HepG2 (cell line): ENCODE measurements around the gene MTO1. TPM values are rescaled to one million over a fixed set of nuclear protein-coding genes. Genes with fewer than 3 reads are reported as not detected.

Source experiments
- ZNF101 ChIP-seq: sonication (generic); formaldehyde crosslinking; IDR thresholded peaks from 2 replicates; pipeline ENCODE4 v1.4.0; 2020; ENCODE audit warnings: mild to moderate bottlenecking, low read depth, missing genetic modification reagents, borderline replicate concordance
- ZNF569 ChIP-seq: sonication (generic); formaldehyde crosslinking; IDR thresholded peaks from 2 replicates; pipeline ENCODE4 v1.5.0; 2020; ENCODE audit warnings: mild to moderate bottlenecking, missing genetic modification reagents, moderate library complexity, borderline replicate concordance
- ZNF768 ChIP-seq: sonication (generic); formaldehyde crosslinking; IDR thresholded peaks from 2 replicates; pipeline ENCODE4 v1.4.0; 2020; ENCODE audit warnings: missing genetic modification reagents
- ZNF83 ChIP-seq: sonication (generic); formaldehyde crosslinking; IDR thresholded peaks from 2 replicates; pipeline ENCODE4 v1.4.0; 2020; ENCODE audit warnings: missing genetic modification reagents, mild to moderate bottlenecking, borderline replicate concordance
- polyA plus RNA-seq, 8 experiments: library from polyadenylated mRNA; depleted of rRNA in 3 of 8; stranded (reverse) in 7 of 8; unstranded in 1 of 8; fragments of >200 nt; fragmentation: Illumina TruSeq in 4 of 8; extraction: Trizol in 4 of 8; gene quantifications; 2 replicates each; pipeline versions ENCODE4 v1.2.1 to v1.2.3, GENCODE V29; 2011 to 2016; ENCODE audit warnings: low read depth in 4 of 8, missing spikeins in 1 of 8, mixed read lengths in 1 of 8; ENCODE audit not compliant: insufficient read depth in 1 of 8
- total RNA-seq, 5 experiments: library from RNA; depleted of rRNA; stranded (reverse); fragments of >200 nt; fragmentation: Illumina TruSeq; extraction: Trizol; gene quantifications; 2 replicates each; pipeline ENCODE4 v1.2.3, GENCODE V29; 2016; ENCODE audit warnings: low read depth in 1 of 5
- TF ChIP-seq, protein P1 (sequence below): sonication (generic); formaldehyde crosslinking; IDR thresholded peaks from 2 replicates; pipeline ENCODE4 v1.8.0; 2022; ENCODE audit warnings: mild to moderate bottlenecking, missing genetic modification reagents; ENCODE audit not compliant: insufficient replicate concordance
- TF ChIP-seq, protein P2 (sequence below): IDR thresholded peaks from 2 replicates; pipeline ENCODE4 v1.6.1; 2012; ENCODE audit warnings: low read depth, low read length, improper control_type of control experiment
- TF ChIP-seq, protein P3 (sequence below): sonication (generic); formaldehyde crosslinking; IDR thresholded peaks from 2 replicates; pipeline ENCODE4 v1.8.0; 2022; ENCODE audit warnings: low read depth, missing genetic modification reagents

MTO1 gene
- total and polyA plus RNA-seq, 2 of the 13 experiments (the other 11 are each of a cell fraction or from before 2014, with no cell fraction given) = 21.1 to 45.3 TPM

DNA sequence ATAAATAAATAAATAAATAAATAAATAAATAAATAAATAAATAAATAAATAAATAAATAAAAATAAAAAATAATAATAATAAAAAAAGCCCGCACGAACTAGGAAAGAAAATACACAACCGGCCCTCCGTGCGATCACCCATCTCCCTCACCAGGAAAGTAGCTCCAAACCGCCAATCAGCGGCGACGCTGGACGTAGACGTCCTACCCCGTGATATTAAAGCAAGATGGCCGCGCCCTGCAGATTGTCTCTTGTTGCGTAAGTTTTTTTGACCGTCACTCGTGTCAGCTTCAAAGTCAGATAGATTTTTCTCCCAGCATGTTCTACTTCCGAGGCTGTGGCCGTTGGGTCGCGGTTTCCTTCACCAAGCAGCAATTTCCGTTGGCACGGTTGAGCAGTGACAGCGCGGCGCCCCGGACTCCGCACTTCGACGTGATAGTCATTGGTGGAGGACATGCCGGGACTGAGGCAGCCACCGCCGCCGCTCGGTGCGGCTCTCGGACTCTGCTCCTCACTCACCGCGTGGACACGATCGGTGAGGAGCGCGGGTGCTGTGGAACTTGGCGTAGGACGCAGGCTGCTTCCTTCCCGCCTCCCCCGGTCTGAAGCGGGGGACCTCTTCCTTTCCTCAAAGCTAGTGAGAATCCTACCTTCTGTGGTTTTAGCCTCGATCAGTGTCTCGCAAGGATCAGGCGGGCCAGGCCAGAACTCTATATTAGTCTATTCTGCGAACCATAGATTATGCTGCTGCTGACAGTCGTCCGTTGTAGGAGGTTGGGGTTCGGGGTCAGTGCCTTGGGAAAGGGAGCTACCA, at the start of gene MTO1 (continued):
- 0 out of 2 replicates have a peak, but pooled peaks have one; percentile 33 for TF ChIP-seq ZNF101 (CRISPR knock-in tag)
- TF ChIP-seq, protein P1, sequence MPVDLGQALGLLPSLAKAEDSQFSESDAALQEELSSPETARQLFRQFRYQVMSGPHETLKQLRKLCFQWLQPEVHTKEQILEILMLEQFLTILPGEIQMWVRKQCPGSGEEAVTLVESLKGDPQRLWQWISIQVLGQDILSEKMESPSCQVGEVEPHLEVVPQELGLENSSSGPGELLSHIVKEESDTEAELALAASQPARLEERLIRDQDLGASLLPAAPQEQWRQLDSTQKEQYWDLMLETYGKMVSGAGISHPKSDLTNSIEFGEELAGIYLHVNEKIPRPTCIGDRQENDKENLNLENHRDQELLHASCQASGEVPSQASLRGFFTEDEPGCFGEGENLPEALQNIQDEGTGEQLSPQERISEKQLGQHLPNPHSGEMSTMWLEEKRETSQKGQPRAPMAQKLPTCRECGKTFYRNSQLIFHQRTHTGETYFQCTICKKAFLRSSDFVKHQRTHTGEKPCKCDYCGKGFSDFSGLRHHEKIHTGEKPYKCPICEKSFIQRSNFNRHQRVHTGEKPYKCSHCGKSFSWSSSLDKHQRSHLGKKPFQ (CRISPR knock-in tag) = no peak
- TF ChIP-seq, protein P2, sequence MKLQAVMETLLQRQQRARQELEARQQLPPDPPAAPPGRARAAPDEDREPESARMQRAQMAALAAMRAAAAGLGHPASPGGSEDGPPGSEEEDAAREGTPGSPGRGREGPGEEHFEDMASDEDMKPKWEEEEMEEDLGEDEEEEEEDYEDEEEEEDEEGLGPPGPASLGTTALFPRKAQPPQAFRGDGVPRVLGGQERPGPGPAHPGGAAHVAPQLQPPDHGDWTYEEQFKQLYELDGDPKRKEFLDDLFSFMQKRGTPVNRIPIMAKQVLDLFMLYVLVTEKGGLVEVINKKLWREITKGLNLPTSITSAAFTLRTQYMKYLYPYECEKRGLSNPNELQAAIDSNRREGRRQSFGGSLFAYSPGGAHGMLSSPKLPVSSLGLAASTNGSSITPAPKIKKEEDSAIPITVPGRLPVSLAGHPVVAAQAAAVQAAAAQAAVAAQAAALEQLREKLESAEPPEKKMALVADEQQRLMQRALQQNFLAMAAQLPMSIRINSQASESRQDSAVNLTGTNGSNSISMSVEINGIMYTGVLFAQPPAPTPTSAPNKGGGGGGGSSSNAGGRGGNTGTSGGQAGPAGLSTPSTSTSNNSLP = peak; percentile 87
- TF ChIP-seq, protein P3, sequence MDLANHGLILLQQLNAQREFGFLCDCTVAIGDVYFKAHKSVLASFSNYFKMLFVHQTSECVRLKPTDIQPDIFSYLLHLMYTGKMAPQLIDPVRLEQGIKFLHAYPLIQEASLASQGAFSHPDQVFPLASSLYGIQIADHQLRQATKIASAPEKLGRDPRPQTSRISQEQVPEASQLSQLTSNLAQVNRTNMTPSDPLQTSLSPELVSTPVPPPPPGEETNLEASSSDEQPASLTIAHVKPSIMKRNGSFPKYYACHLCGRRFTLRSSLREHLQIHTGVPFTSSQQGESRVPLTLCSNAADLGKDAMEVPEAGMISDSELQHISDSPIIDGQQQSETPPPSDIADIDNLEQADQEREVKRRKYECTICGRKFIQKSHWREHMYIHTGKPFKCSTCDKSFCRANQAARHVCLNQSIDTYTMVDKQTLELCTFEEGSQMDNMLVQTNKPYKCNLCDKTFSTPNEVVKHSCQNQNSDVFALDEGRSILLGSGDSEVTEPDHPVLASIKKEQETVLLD (CRISPR knock-in tag) = peak; percentile 61; the same call in 1 of the 2 replicates
- TF ChIP-seq ZNF569 (CRISPR knock-in tag) = no peak
- TF ChIP-seq ZNF768 (CRISPR knock-in tag) = peak; percentile 29; the same call in 1 of the 2 replicates
- TF ChIP-seq ZNF83 = no peak
